A673 (cell line): ENCODE measurements around the gene ARPP21.

Experiments used
- CTCF ChIP-seq: fragments of 300-800, 200-600 bp; sonication (generic); conservative IDR thresholded peaks from 2 replicates; pipeline ENCODE4 v1.5.1; 2017; ENCODE audit warnings: low read depth, mild to moderate bottlenecking, antibody characterized with exemption, low read length, moderate library complexity, mixed read lengths
- EZH2 ChIP-seq: fragments of 200-600 bp; sonication (generic); IDR thresholded peaks from 2 replicates; pipeline ENCODE4 v1.6.1; 2017; ENCODE audit warnings: borderline replicate concordance, low read depth, mild to moderate bottlenecking, mixed read lengths, antibody characterized with exemption, low read length; ENCODE audit not compliant: poor library complexity, severe bottlenecking

GRCh38 chr3:35653347-35653746 is 14.0 kb downstream of the ARPP21 start:
- no peak for TF ChIP-seq CTCF
- no peak for TF ChIP-seq EZH2
